ENCODE results near the gene IL22RA2. TPM values are rescaled to one million over a fixed set of nuclear protein-coding genes. Genes with fewer than 3 reads are reported as not detected.

IL22RA2 gene
- total RNA-seq, 1 donor from 2014 or later = not detected

GRCh38 chr6:137191670-137192069, 18.2 kb upstream of the IL22RA2 start:
- H3K27ac Mint-ChIP-seq = no peak overlapping the region
- peaks cover 14% of the 10 kb centered on the region for H3K36me3 Mint-ChIP-seq (ENCODE audit: low read depth)
- H3K4me1 Mint-ChIP-seq (ENCODE audit: low read depth) = peaks cover 10% of the 10 kb centered on the region
- H3K9me3 Mint-ChIP-seq = peaks cover 40% of the 10 kb centered on the region
- DNase-seq (ENCODE audit: low spot score) = no peak
- H3K4me3 Mint-ChIP-seq (ENCODE audit: low read depth) = no peak overlapping the region
- intact Hi-C loops (cut with micrococcal nuclease) = no loop called here
- H3K27me3 Mint-ChIP-seq (ENCODE audit: low read depth) = no peaks in the 10 kb centered on the region

GRCh38 chr6:137191236-137191635, 17.8 kb upstream of the IL22RA2 start:
- intact Hi-C loops (cut with micrococcal nuclease) = no loop called here
- Mint-ChIP-seq H3K4me3 (ENCODE audit: low read depth) (no peak overlapping the region), H3K36me3 (ENCODE audit: low read depth) (peaks cover 11% of the 10 kb centered on the region), H3K27me3 (ENCODE audit: low read depth) (no peaks in the 10 kb centered on the region), H3K9me3 (peaks cover 43% of the 10 kb centered on the region), H3K4me1 (ENCODE audit: low read depth) (peaks cover 7% of the 10 kb centered on the region), H3K27ac (no peak overlapping the region)
- DNase-seq (ENCODE audit: low spot score) = no peak

- no peaks in the 10 kb centered on the region for H3K27me3 Mint-ChIP-seq (ENCODE audit: low read depth)
- no peak overlapping the region for H3K4me3 Mint-ChIP-seq (ENCODE audit: low read depth)
- DNase-seq (ENCODE audit: low spot score) = no peak
- H3K27ac Mint-ChIP-seq = no peak overlapping the region
- H3K4me1 Mint-ChIP-seq (ENCODE audit: low read depth) = peaks cover 1% of the 10 kb centered on the region
- peaks cover 7% of the 10 kb centered on the region for H3K36me3 Mint-ChIP-seq (ENCODE audit: low read depth)
- intact Hi-C loops (cut with micrococcal nuclease) = no loop called here
- peaks cover 48% of the 10 kb centered on the region for H3K9me3 Mint-ChIP-seq
Observed at GRCh38 chr6:137190583-137191094, 17.2 kb upstream of the IL22RA2 start.

GRCh38 chr6:137188855-137189254, 15.4 kb upstream of the IL22RA2 start:
- no peak for DNase-seq (ENCODE audit: low spot score)
- Mint-ChIP-seq H3K27me3 (ENCODE audit: low read depth) (no peaks in the 10 kb centered on the region), H3K9me3 (peaks cover 62% of the 10 kb centered on the region), H3K27ac (no peak overlapping the region), H3K4me1 (ENCODE audit: low read depth) (no peaks in the 10 kb centered on the region), H3K36me3 (ENCODE audit: low read depth) (peaks cover 2% of the 10 kb centered on the region), H3K4me3 (ENCODE audit: low read depth) (no peak overlapping the region)
- intact Hi-C loops (cut with micrococcal nuclease) = no loop called here

GRCh38 chr6:137185290-137185689, 11.8 kb upstream of the IL22RA2 start:
- H3K27ac Mint-ChIP-seq = no peak overlapping the region
- intact Hi-C loops (cut with micrococcal nuclease) = no loop called here
- H3K27me3 Mint-ChIP-seq (ENCODE audit: low read depth) = no peaks in the 10 kb centered on the region
- no peaks in the 10 kb centered on the region for H3K4me1 Mint-ChIP-seq (ENCODE audit: low read depth)
- H3K36me3 Mint-ChIP-seq (ENCODE audit: low read depth) = peaks cover 7% of the 10 kb centered on the region
- H3K9me3 Mint-ChIP-seq = peaks cover 76% of the 10 kb centered on the region
- DNase-seq (ENCODE audit: low spot score) = no peak
- no peak overlapping the region for H3K4me3 Mint-ChIP-seq (ENCODE audit: low read depth)

- Mint-ChIP-seq H3K4me1 (ENCODE audit: low read depth) (no peaks in the 10 kb centered on the region), H3K36me3 (ENCODE audit: low read depth) (peaks cover 4% of the 10 kb centered on the region), H3K27ac (no peak overlapping the region), H3K9me3 (peaks cover 70% of the 10 kb centered on the region), H3K27me3 (ENCODE audit: low read depth) (no peaks in the 10 kb centered on the region), H3K4me3 (ENCODE audit: low read depth) (no peak overlapping the region)
- intact Hi-C loops (cut with micrococcal nuclease) = no loop called here
- no peak for DNase-seq (ENCODE audit: low spot score)
Observed at GRCh38 chr6:137182654-137183073, 9.2 kb upstream of the IL22RA2 start.

- peaks cover 64% of the 10 kb centered on the region for H3K9me3 Mint-ChIP-seq
- H3K4me3 Mint-ChIP-seq (ENCODE audit: low read depth) = no peak overlapping the region
- H3K27me3 Mint-ChIP-seq (ENCODE audit: low read depth) = peaks cover 2% of the 10 kb centered on the region
- H3K4me1 Mint-ChIP-seq (ENCODE audit: low read depth) = no peaks in the 10 kb centered on the region
- H3K36me3 Mint-ChIP-seq (ENCODE audit: low read depth) = peaks cover 4% of the 10 kb centered on the region
- DNase-seq (ENCODE audit: low spot score) = no peak
- no peak overlapping the region for H3K27ac Mint-ChIP-seq
- intact Hi-C loops (cut with micrococcal nuclease) = no loop called here
Observed at GRCh38 chr6:137181891-137182653, 8.6 kb upstream of the IL22RA2 start.

GRCh38 chr6:137177611-137178010, 4.2 kb upstream of the IL22RA2 start:
- peaks cover 15% of the 10 kb centered on the region for H3K27me3 Mint-ChIP-seq (ENCODE audit: low read depth)
- intact Hi-C loops (cut with micrococcal nuclease) = no loop called here
- no peak overlapping the region for H3K4me3 Mint-ChIP-seq (ENCODE audit: low read depth)
- H3K27ac Mint-ChIP-seq = no peak overlapping the region
- H3K4me1 Mint-ChIP-seq (ENCODE audit: low read depth) = no peaks in the 10 kb centered on the region
- DNase-seq (ENCODE audit: low spot score) = no peak
- peaks cover 26% of the 10 kb centered on the region for H3K9me3 Mint-ChIP-seq
- H3K36me3 Mint-ChIP-seq (ENCODE audit: low read depth) = peaks cover 4% of the 10 kb centered on the region

GRCh38 chr6:137176729-137177128, 3.3 kb upstream of the IL22RA2 start:
- H3K9me3 Mint-ChIP-seq = peaks cover 19% of the 10 kb centered on the region
- no peak overlapping the region for H3K27ac Mint-ChIP-seq
- intact Hi-C loops (cut with micrococcal nuclease) = no loop called here
- no peaks in the 10 kb centered on the region for H3K4me1 Mint-ChIP-seq (ENCODE audit: low read depth)
- no peak for DNase-seq (ENCODE audit: low spot score)
- H3K27me3 Mint-ChIP-seq (ENCODE audit: low read depth) = peaks cover 15% of the 10 kb centered on the region
- H3K36me3 Mint-ChIP-seq (ENCODE audit: low read depth) = peaks cover 4% of the 10 kb centered on the region
- H3K4me3 Mint-ChIP-seq (ENCODE audit: low read depth) = no peak overlapping the region

- no peak for DNase-seq (ENCODE audit: low spot score)
- Mint-ChIP-seq H3K4me3 (ENCODE audit: low read depth) (no peak overlapping the region), H3K36me3 (ENCODE audit: low read depth) (peaks cover 3% of the 10 kb centered on the region), H3K9me3 (peaks cover 10% of the 10 kb centered on the region), H3K27me3 (ENCODE audit: low read depth) (peaks cover 15% of the 10 kb centered on the region), H3K27ac (no peak overlapping the region), H3K4me1 (ENCODE audit: low read depth) (peaks cover 4% of the 10 kb centered on the region)
- intact Hi-C loops (cut with micrococcal nuclease) = no loop called here
Observed at GRCh38 chr6:137175868-137176245, 2.4 kb upstream of the IL22RA2 start.

- H3K4me1 Mint-ChIP-seq (ENCODE audit: low read depth) = peaks cover 4% of the 10 kb centered on the region
- H3K9me3 Mint-ChIP-seq = peaks cover 11% of the 10 kb centered on the region
- intact Hi-C loops (cut with micrococcal nuclease) = no loop called here
- H3K27me3 Mint-ChIP-seq (ENCODE audit: low read depth) = peaks cover 15% of the 10 kb centered on the region
- no peak for DNase-seq (ENCODE audit: low spot score)
- no peaks in the 10 kb centered on the region for H3K36me3 Mint-ChIP-seq (ENCODE audit: low read depth)
- H3K27ac Mint-ChIP-seq = no peak overlapping the region
- H3K4me3 Mint-ChIP-seq (ENCODE audit: low read depth) = no peak overlapping the region
Observed at GRCh38 chr6:137175157-137175867, 1.9 kb upstream of the IL22RA2 start.

GRCh38 chr6:137172734-137173431, 561 bp downstream of the IL22RA2 start:
- Mint-ChIP-seq H3K4me1 (ENCODE audit: low read depth) (peaks cover 4% of the 10 kb centered on the region), H3K4me3 (ENCODE audit: low read depth) (no peak overlapping the region), H3K9me3 (peaks cover 10% of the 10 kb centered on the region), H3K27me3 (ENCODE audit: low read depth) (peaks cover 15% of the 10 kb centered on the region), H3K36me3 (ENCODE audit: low read depth) (no peaks in the 10 kb centered on the region), H3K27ac (no peak overlapping the region)
- intact Hi-C loops (cut with micrococcal nuclease) = no loop called here
- no peak for DNase-seq (ENCODE audit: low spot score)
